ENCODE measurements around the gene MALL. TPM values are rescaled to one million over a fixed set of nuclear protein-coding genes. Genes with fewer than 3 reads are reported as not detected.

The MALL gene
- total RNA-seq, 1 donor from 2014 or later = 0.49 TPM

GRCh38 chr2:110100480-110100879 is 15.1 kb downstream of the MALL start:
- peaks cover 7% of the 10 kb centered on the region for H3K27me3 Mint-ChIP-seq (ENCODE audit: unreplicated experiment)
- DNase-seq = no peak
- no peaks in the 10 kb centered on the region for H3K36me3 Mint-ChIP-seq (ENCODE audit: unreplicated experiment)

GRCh38 chr2:110099471-110100225 is 16.0 kb downstream of the MALL start:
- Mint-ChIP-seq H3K27ac (ENCODE audit: unreplicated experiment) (no peak overlapping the region), H3K36me3 (ENCODE audit: unreplicated experiment) (no peaks in the 10 kb centered on the region), H3K4me3 (ENCODE audit: unreplicated experiment) (no peak overlapping the region), H3K4me1 (ENCODE audit: low read depth, unreplicated experiment) (no peaks in the 10 kb centered on the region), H3K9me3 (ENCODE audit: unreplicated experiment) (peaks cover 2% of the 10 kb centered on the region), H3K27me3 (ENCODE audit: unreplicated experiment) (peaks cover 7% of the 10 kb centered on the region)
- DNase-seq = no peak
- no peak for TF ChIP-seq CTCF (IDR thresholded peaks at IDR 0.05; ENCODE audit: partially characterized antibody, unreplicated experiment)

More at GRCh38 chr2:110100480-110100879, 15.1 kb downstream of the MALL start:
- Mint-ChIP-seq H3K4me1 (ENCODE audit: low read depth, unreplicated experiment) (no peaks in the 10 kb centered on the region), H3K9me3 (ENCODE audit: unreplicated experiment) (peaks cover 2% of the 10 kb centered on the region), H3K4me3 (ENCODE audit: unreplicated experiment) (no peak overlapping the region), H3K27ac (ENCODE audit: unreplicated experiment) (no peak overlapping the region)
- TF ChIP-seq CTCF (IDR thresholded peaks at IDR 0.05; ENCODE audit: partially characterized antibody, unreplicated experiment) = no peak

GRCh38 chr2:110099038-110099425 is 16.6 kb downstream of the MALL start:
- Mint-ChIP-seq H3K36me3 (ENCODE audit: unreplicated experiment) (no peaks in the 10 kb centered on the region), H3K4me1 (ENCODE audit: low read depth, unreplicated experiment) (no peaks in the 10 kb centered on the region), H3K4me3 (ENCODE audit: unreplicated experiment) (no peak overlapping the region), H3K9me3 (ENCODE audit: unreplicated experiment) (no peaks in the 10 kb centered on the region), H3K27ac (ENCODE audit: unreplicated experiment) (no peak overlapping the region), H3K27me3 (ENCODE audit: unreplicated experiment) (peaks cover 7% of the 10 kb centered on the region)
- no peak for TF ChIP-seq CTCF (IDR thresholded peaks at IDR 0.05; ENCODE audit: partially characterized antibody, unreplicated experiment)
- DNase-seq = no peak

GRCh38 chr2:110097506-110098220 is 18.0 kb downstream of the MALL start:
- Mint-ChIP-seq H3K36me3 (ENCODE audit: unreplicated experiment) (no peaks in the 10 kb centered on the region), H3K4me1 (ENCODE audit: low read depth, unreplicated experiment) (no peaks in the 10 kb centered on the region), H3K27ac (ENCODE audit: unreplicated experiment) (no peak overlapping the region), H3K4me3 (ENCODE audit: unreplicated experiment) (no peak overlapping the region), H3K27me3 (ENCODE audit: unreplicated experiment) (peaks cover 5% of the 10 kb centered on the region), H3K9me3 (ENCODE audit: unreplicated experiment) (no peaks in the 10 kb centered on the region)
- TF ChIP-seq CTCF (IDR thresholded peaks at IDR 0.05; ENCODE audit: partially characterized antibody, unreplicated experiment) = no peak
- no peak for DNase-seq
